GM19043 (cell line): ENCODE measurements around the gene LMF1.
A peak's percentile ranks its signal among the peaks of the same experiment; 100 is the strongest.
"Not testable (repeated sequence)": the region's sequence is repeated elsewhere in the genome, so short reads cannot be mapped to it uniquely, and the experiment has no call there.

ENCODE experiments used
- ATAC-seq: cut with Tn5 transposase; IDR thresholded peaks from one replicate; pipeline ENCODE4 v1.9.1; 2021; ENCODE audit warnings: low read depth; ENCODE audit not compliant: unreplicated experiment

LMF1 gene

GRCh38 chr16:820044-820408 is 150.8 kb downstream of the LMF1 start:
- not testable (repeated sequence) for ATAC-seq

GRCh38 chr16:819336-820043 is 151.3 kb downstream of the LMF1 start:
- ATAC-seq = no peak

GRCh38 chr16:818592-818991 is 152.2 kb downstream of the LMF1 start:
- no peak for ATAC-seq

- no peak for ATAC-seq
These were observed 152.7 kb downstream of the LMF1 start for GRCh38 chr16:818132-818531.

GRCh38 chr16:817001-817906 is 153.5 kb downstream of the LMF1 start:
- no peak for ATAC-seq

GRCh38 chr16:815861-816260 is 154.9 kb downstream of the LMF1 start:
- ATAC-seq = no peak

GRCh38 chr16:814974-815373 is 155.8 kb downstream of the LMF1 start:
- no peak for ATAC-seq

- no peak for ATAC-seq
These were observed 156.8 kb downstream of the LMF1 start for GRCh38 chr16:813916-814412.

- no peak for ATAC-seq
These were observed 157.4 kb downstream of the LMF1 start for GRCh38 chr16:813204-813915.

GRCh38 chr16:808085-808386 is 162.7 kb downstream of the LMF1 start:
- ATAC-seq = no peak

GRCh38 chr16:807347-808084 is 163.3 kb downstream of the LMF1 start:
- peak; percentile 80 for ATAC-seq

- no peak for ATAC-seq
These were observed 165.3 kb downstream of the LMF1 start for GRCh38 chr16:805474-805873.

- no peak for ATAC-seq
These were observed 166.4 kb downstream of the LMF1 start for GRCh38 chr16:804193-805048.

- ATAC-seq = no peak
These were observed 167.1 kb downstream of the LMF1 start for GRCh38 chr16:803754-804080.
